Measurements from ENCODE around the gene ZFAND5. TPM values are rescaled to one million over a fixed set of nuclear protein-coding genes. Genes with fewer than 3 reads are reported as not detected.

ZFAND5 gene, protein sequence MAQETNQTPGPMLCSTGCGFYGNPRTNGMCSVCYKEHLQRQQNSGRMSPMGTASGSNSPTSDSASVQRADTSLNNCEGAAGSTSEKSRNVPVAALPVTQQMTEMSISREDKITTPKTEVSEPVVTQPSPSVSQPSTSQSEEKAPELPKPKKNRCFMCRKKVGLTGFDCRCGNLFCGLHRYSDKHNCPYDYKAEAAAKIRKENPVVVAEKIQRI
- total RNA-seq (2021) (217 and 227 TPM in 2 replicates), Bru-seq, nascent RNA (percentile 100 among the genes with signal in this experiment), BruChase-seq, experiment 1, labeled RNA remaining after a 2-hour chase (percentile 100 among the genes with signal in this experiment), BruChase-seq, experiment 2, labeled RNA remaining after a 6-hour chase (percentile 98 among the genes with signal in this experiment)
- long read RNA-seq, transcript ZFAND5-205 (7 exons, 2,785 nt), result minor isoform, 49 of 199 reads
- long read RNA-seq, transcript ZFAND5-204 (6 exons, 2,686 nt), result major isoform, 118 of 199 reads
- long read RNA-seq, transcript ZFAND5-206 (4 exons, 553 nt), result minor isoform, 5 of 199 reads
- long read RNA-seq, partial matches to known transcripts, result 4 of 199 reads
- long read RNA-seq, other reads (novel, unspliced or antisense), result 22 of 199 reads

DNA sequence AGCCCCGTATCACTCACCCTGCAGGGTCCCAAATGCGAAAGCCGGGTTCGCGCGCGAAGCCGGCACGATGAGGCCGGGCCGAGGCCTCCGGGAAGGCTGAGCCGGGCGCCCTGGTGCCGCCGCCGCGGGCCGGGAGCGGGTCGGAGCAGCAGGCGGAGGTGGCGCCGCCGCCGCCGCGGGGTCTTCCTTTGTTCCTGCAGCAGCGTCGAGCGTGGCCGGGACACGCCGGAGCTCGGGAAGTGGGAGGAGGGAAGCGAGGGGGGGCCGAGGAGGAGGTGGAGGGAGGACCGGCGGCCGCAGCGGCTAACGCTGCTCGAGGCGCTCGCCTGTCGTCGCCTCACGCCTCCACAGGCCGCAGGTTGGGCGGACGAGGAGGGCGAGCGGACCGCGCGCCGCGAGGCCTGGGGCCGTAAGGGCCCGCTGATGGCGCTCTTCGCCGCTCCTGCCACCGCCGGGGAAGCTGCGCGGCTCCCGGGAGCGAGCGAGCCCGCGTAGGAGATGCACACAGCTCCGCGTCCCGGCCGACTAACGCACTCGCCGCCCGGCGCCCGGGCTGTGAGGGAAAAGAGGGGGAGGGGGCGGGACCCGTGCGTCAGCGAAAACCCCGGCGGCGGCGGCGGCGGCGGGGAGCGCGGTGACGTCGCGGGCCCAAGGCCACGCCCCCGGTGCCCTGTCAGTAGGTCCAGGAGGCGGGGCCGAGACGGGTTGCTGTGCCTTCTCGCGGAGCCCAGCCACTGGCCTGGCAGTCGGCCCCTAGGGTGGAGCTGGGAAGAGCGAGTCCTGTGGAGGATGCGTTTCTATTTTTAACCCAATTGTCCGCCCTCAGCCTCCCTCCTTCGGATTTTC, at the start of gene ZFAND5:
TSS of gene ZFAND5 (minus strand) at position 530 of the 846 bp plus-strand sequence. CDS start 4,430 bp downstream, outside the sequence.
- Histone ChIP-seq H3K9me2 (ENCODE audit: insufficient read depth) (no peaks in the 10 kb centered on the region), H4K20me1 (ENCODE audit: insufficient read depth) (peaks cover 38% of the 10 kb centered on the region), H3K4me2 (peak within 1 kb of the TSS; percentile 99), H3K4me3 (peak within 1 kb of the TSS; percentile 96), H3K27ac (peak within 1 kb of the TSS; percentile 100), H2AFZ (peak within 1 kb of the TSS; percentile 87), H3K79me2 (ENCODE audit: low read depth) (peaks cover 50% of the 10 kb centered on the region), H3K9me3 (ENCODE audit: insufficient read depth, low read depth) (no peaks in the 10 kb centered on the region), H3F3A (ENCODE audit: insufficient read depth, low read depth) (peaks cover 23% of the 10 kb centered on the region), H3K27me3 (ENCODE audit: insufficient read depth, low read depth) (no peaks in the 10 kb centered on the region), H3K4me1 (replicated peaks; ENCODE audit: insufficient read depth) (peaks cover 38% of the 10 kb centered on the region), H3K36me3 (ENCODE audit: low read depth) (peaks cover 40% of the 10 kb centered on the region)
- BruUV-seq (replicated peaks), result no TSS peak
- ChIA-PET CTCF (interaction anchor here (0.6 to 1.2 kb wide), 6 partner anchors 72 to 457 kb away, joined by 3 to 6 read pairs (median 4); no protein-coding TSS in a partner anchor), POLR2A (ENCODE audit: unreplicated experiment) (interaction anchor here (0.5 to 2.3 kb wide), 32 partner anchors 12 to 793 kb away, joined by 3 to 32 read pairs (median 4); no protein-coding TSS in a partner anchor)
- TF ChIP-seq EZH2 (IDR thresholded peaks at IDR 0.05; ENCODE audit: low read depth), result no peak
- TF ChIP-seq, protein P1, sequence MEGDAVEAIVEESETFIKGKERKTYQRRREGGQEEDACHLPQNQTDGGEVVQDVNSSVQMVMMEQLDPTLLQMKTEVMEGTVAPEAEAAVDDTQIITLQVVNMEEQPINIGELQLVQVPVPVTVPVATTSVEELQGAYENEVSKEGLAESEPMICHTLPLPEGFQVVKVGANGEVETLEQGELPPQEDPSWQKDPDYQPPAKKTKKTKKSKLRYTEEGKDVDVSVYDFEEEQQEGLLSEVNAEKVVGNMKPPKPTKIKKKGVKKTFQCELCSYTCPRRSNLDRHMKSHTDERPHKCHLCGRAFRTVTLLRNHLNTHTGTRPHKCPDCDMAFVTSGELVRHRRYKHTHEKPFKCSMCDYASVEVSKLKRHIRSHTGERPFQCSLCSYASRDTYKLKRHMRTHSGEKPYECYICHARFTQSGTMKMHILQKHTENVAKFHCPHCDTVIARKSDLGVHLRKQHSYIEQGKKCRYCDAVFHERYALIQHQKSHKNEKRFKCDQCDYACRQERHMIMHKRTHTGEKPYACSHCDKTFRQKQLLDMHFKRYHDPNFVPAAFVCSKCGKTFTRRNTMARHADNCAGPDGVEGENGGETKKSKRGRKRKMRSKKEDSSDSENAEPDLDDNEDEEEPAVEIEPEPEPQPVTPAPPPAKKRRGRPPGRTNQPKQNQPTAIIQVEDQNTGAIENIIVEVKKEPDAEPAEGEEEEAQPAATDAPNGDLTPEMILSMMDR (conservative IDR thresholded peaks at IDR 0.05), result no peak
- DNase-seq, result peak; percentile 91 to 98
- intact Hi-C loops (cut with micrococcal nuclease; ENCODE audit: unreplicated experiment), result loop anchor here (1.0 to 5.0 kb wide), 12 partner anchors 70 to 812 kb away; no protein-coding TSS in a partner anchor

DNA sequence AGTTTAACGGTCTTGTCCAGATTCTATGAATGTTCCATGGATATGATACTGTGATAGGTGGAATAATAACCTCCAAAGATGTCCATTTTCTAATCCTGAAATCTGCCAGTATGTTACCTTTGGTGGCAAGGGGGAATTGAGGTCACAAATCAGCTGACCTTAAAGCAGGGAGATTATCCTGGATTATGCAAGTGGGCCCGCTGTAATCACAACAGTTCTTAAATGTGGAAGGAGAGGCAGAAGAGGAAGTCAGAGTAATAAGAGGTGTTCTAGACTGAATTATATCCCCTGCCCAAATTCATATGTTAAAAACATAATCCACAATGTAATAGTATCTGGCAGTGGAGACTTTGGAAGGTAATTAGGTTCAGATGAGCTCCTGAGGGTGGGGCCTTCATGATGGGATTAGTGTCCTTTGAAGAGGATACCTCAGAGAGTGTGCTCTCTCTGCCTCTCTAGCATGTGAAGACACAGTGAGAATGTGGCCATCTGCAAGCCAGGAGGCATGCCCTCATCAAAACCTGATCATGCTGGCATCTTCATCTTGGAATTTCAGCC, 47.6 kb upstream of the ZFAND5 start:
- Histone ChIP-seq H3K27ac (no peak overlapping the region), H3K36me3 (ENCODE audit: low read depth) (no peaks in the 10 kb centered on the region), H3K79me2 (ENCODE audit: low read depth) (no peaks in the 10 kb centered on the region), H3K27me3 (ENCODE audit: insufficient read depth, low read depth) (no peaks in the 10 kb centered on the region), H3K4me3 (no peak overlapping the region), H2AFZ (no peak overlapping the region), H3K9me2 (ENCODE audit: insufficient read depth) (no peaks in the 10 kb centered on the region), H3F3A (ENCODE audit: insufficient read depth, low read depth) (no peaks in the 10 kb centered on the region), H4K20me1 (ENCODE audit: insufficient read depth) (no peaks in the 10 kb centered on the region), H3K4me1 (replicated peaks; ENCODE audit: insufficient read depth) (no peaks in the 10 kb centered on the region), H3K4me2 (no peak overlapping the region), H3K9me3 (ENCODE audit: insufficient read depth, low read depth) (no peaks in the 10 kb centered on the region)
- ChIA-PET CTCF (no interaction called here), POLR2A (ENCODE audit: unreplicated experiment) (no interaction called here)
- intact Hi-C loops (cut with micrococcal nuclease; ENCODE audit: unreplicated experiment), result no loop called here
- no peak for DNase-seq
- no TSS peak for BruUV-seq (replicated peaks)
- TF ChIP-seq EZH2 (IDR thresholded peaks at IDR 0.05; ENCODE audit: low read depth), result no peak
- TF ChIP-seq, protein P1 (conservative IDR thresholded peaks at IDR 0.05), result no peak

DNA sequence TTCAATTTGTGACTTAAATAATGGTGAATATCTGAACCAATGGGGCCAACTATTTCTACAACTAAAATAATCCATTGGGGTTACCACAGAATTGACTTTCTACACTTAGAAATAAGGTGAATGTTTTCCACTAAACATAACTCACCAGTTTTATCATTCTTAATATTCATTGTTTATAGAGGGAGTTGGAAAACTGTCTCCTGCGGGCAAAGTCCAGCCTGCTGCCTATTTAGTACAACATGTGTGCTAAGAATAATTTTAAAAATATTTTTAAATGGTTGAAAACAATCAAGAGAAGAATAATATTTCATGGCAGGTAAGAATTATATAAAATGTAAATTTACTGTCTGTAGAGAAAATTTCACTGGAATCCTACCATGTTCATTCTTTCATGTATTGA, 45.2 kb upstream of the ZFAND5 start:
- H3K4me3 ChIP-seq, result no peak overlapping the region
- H3K9me2 ChIP-seq (ENCODE audit: insufficient read depth), result no peaks in the 10 kb centered on the region
- H3K9me3 ChIP-seq (ENCODE audit: insufficient read depth, low read depth), result no peaks in the 10 kb centered on the region
- POLR2A ChIA-PET (ENCODE audit: unreplicated experiment), result no interaction called here
- intact Hi-C loops (cut with micrococcal nuclease; ENCODE audit: unreplicated experiment), result no loop called here
- no peaks in the 10 kb centered on the region for H3K36me3 ChIP-seq (ENCODE audit: low read depth)
- TF ChIP-seq, protein P1 (conservative IDR thresholded peaks at IDR 0.05), result no peak
- TF ChIP-seq EZH2 (IDR thresholded peaks at IDR 0.05; ENCODE audit: low read depth), result no peak
- DNase-seq, result no peak
- no peaks in the 10 kb centered on the region for H3K4me1 ChIP-seq (replicated peaks; ENCODE audit: insufficient read depth)
- BruUV-seq (replicated peaks), result no TSS peak
- CTCF ChIA-PET, result no interaction called here
- no peaks in the 10 kb centered on the region for H3K27me3 ChIP-seq (ENCODE audit: insufficient read depth, low read depth)
- H3K27ac ChIP-seq, result no peak overlapping the region
- no peak overlapping the region for H3K4me2 ChIP-seq
- H4K20me1 ChIP-seq (ENCODE audit: insufficient read depth), result no peaks in the 10 kb centered on the region
- H3F3A ChIP-seq (ENCODE audit: insufficient read depth, low read depth), result no peaks in the 10 kb centered on the region
- H2AFZ ChIP-seq, result no peak overlapping the region
- no peaks in the 10 kb centered on the region for H3K79me2 ChIP-seq (ENCODE audit: low read depth)
